HT1080 (cell line): Measurements from ENCODE around the gene SPP1. TPM values are rescaled to one million over a fixed set of nuclear protein-coding genes. Genes with fewer than 3 reads are reported as not detected.

Source experiments
- DNase-seq: peaks from one replicate; pipeline ENCODE4 v3.0.0-alpha.2; 2015; ENCODE audit warnings: low read depth
- total RNA-seq: library from RNA; depleted of rRNA; stranded (reverse); fragments of >200 nt; shearing (Covaris generic); gene quantifications from 2 replicates; pipeline ENCODE4 v1.2.3, GENCODE V29; 2014

SPP1 gene
- total RNA-seq, 1 experiment from 2014 or later = 37.1 TPM

DNA sequence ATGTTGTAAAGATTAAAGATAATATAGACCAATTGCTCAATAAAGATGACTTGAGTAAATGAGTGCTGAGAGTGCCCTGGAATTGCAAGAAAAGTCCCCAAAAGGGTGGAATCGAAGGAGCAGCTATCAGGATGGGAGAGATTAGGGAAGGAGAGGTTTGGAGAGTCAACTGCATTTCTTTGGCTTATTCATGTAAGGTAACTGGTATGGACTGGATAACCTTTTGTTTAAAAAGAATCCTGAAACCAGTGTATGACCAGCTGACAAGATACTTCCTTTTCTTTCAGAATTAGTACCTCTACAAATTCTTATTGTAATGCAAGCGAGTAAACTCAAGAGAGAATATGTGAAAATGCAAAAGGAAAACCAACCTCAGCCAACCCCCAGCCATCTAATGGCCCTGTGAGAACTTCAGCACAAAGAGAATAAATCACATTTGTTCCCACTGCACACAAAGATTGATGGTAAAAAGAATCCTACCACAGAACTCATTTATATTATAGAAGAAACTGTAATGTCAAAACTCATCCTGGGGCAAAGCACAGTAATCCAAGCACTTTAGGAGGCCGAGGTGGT is 24.5 kb upstream of the SPP1 start:
- no peak for DNase-seq

DNA sequence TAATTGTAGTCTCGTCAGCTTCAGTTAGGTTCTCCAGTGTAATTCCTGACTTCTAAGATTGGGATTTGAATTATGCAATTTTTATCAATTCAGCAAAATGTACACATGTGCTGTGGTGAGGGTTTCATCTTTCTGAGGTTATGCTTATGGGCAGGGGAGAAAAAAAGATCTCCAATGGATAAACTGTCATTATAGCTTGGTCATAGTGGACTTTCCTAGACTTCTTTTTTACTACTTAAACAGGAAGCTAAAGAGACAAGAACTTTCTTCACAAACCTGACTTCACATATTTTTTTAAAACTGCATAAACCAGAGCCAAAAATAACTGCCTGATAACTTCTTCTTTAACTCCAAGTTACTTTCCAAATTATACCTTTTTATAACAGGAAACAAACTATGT is 21.7 kb upstream of the SPP1 start:
- DNase-seq = no peak

DNA sequence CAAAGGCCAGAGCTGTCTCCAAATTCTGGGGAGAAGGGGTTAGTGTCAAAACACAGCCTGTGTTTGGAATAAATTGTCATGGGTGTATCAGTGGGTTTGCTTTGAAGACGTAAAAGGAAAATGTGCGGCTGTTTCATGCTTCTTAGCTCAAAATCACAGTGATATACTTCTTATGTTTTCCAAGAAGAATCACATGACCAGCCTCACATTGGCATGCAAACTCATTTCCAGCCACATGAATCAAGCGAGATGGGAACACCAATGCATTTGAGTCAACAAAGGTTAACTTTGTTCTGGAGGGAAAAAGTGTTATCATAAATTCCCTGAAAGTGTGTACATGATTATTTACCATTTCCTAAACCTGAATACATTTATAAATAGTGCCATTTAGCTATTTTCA is 19.0 kb upstream of the SPP1 start:
- no peak for DNase-seq

DNA sequence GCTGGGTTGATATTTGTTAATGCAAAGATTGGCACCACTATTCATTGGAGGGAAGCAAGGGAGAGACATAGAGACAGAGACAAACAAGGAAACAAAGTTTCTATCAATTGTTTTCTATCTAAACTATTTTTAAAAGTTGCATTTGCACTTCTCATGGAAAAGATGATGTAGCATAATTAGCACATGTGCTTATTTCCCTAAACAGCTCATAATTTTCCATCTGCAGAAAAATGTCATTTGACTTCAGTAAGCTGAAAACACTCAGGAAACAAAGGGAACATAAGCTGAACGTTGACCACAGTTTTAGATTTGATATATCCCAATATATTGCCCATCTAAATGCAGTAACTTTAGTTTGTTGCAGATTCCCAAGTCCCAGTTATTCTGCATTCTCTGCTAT is 18.5 kb upstream of the SPP1 start:
- no peak for DNase-seq

DNA sequence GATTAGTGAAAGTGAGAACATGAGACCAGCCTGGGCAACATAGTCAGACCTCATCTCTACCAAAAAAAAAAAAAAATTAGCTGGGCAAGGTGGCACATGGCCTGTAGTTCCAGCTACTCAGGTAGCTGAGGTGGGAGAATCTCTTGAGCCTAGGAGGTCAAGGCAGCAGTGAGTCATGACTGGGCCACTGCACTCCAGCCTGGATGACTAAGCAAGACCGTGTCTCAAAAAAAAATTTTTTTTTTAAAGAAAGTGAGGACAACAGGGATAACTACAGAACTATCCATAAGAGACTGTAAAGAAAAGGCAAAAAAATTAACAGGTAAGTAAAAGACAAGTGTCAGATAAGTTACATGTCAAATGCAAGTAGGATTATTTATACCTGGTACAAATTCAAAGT is 13.5 kb upstream of the SPP1 start:
- DNase-seq = peak; percentile 81

DNA sequence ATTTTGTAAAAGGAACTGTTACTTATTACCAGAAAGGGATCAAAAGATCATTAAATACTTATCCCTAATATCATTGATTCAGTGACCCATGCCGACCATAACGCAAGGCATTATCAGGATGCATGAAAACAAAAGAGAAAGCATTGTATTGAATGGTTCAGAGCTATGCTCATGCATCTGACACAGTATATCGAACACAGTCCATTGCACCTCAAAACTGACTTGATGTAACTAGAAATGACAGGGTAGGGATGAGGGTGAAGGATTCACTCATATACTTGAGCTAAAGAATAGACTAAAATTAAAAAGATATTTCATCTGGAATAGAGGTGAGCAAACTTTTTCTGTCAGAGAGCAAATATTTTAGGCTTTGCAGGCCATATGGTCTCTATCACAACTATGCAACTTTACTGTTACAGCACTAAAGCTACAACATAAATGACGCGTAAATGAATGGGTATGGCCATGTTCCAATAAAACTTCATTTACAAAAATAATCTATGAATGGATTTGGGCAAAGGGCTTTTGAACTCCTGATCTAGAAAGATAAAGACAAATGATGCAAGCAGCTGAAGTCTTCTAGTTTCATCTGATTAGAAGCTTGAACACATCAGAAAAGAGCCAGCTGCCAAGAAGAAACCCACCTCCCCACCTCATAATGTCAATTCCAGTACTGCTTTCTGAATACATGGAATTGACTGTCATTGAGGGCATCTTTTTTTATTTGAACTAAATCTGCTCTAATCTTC is 12.9 kb upstream of the SPP1 start:
- no peak for DNase-seq

DNA sequence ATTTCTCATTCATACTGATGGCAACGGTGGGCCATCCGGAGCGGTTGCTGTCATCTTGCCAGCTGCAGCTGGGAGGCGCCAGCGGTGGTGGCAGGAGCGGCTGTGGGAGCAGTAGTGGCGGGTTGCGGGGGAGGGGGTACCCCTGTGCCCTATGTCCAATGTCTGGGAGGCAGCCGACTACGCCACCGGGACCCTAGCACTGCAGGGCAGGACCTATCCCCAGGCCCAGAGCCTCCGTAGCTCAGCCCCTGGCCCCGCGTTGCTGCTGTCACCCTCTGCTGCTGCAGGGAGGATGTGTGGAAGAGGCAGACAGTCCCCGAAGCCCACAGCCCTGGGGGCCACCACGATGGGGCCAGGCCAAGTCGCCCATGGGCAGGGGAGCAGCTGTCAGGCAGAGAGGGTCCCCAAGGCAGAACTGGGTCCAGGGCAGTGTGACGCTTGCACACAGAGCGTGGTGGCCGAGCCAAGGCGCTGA is 10.0 kb upstream of the SPP1 start:
- no peak for DNase-seq

DNA sequence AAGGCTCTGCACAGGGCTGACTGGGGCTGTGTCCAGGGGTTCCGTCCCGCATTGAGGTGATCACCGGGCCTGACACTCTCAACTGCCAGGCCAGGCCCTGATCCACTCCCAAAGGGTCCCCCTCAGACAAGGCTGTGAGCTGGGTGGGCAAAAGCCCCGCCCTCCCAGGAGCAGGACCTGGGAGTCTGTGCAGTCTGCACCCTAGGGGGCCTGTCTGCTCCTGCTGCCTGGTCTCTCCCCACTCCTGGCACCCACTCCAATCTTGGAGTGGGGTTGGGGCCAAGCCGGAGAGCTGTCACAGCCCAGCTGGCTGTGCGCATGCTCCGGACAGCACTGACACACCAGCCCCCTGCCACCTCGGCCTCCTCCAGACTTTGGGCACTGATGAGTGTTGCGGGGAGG is 9.4 kb upstream of the SPP1 start:
- DNase-seq = no peak

DNA sequence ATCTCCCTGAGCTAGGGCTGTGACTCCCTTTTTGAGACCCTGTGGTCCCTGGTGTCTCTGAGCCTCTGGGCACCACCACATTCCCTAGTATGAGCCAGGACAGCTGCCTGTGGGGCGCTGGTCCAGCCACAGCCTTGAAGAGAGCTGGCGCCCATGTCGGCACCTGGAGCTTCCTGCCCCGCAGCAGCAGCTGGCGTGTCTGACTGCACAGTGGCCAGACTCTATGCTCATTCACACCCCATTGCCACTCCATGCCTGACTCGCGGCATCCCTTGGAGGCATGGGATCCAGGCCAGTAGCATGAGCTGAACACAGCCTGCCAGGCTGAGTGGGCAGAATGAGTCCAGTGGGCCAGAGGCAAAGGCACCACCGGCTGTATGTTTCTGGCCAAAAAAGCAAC is 8.3 kb upstream of the SPP1 start:
- DNase-seq = no peak

DNA sequence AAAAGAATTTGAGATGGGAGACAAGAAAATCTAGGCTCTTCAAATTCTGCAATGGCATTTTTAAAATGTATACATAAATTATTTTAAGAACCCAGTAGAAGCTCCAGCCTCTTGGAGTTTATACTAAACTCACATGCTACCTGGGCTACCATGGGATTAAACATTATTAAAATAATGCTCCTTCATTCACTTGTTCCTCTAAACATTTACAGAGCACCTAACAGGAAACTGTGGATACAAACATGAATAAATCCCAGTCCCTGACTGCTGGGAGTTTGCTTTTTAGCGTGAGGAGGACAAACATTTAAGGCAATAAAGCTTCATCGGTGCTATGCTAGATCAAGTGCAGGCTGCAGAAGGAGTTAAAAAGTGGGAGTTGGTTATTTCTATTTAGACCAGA is 5.4 kb upstream of the SPP1 start:
- DNase-seq = no peak

DNA sequence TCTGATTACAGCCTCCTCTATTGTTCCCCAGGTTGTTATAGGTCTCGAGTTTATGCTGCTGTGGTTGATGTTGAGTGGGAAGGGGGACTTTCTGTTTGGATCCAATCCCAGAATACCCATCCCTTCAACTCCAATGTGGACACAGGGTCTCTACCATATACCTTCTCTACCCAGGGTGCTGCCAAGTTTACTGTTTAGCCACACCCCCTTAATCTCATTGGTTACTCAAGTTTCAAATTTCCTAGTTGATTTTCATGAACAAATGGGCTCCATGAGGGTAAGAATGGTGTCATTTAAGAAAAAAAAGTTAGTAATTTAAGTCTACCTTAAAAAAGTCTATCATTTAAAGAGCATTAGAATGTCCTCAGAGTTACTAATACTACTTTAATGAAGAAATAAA is 3.6 kb upstream of the SPP1 start:
- DNase-seq = no peak

DNA sequence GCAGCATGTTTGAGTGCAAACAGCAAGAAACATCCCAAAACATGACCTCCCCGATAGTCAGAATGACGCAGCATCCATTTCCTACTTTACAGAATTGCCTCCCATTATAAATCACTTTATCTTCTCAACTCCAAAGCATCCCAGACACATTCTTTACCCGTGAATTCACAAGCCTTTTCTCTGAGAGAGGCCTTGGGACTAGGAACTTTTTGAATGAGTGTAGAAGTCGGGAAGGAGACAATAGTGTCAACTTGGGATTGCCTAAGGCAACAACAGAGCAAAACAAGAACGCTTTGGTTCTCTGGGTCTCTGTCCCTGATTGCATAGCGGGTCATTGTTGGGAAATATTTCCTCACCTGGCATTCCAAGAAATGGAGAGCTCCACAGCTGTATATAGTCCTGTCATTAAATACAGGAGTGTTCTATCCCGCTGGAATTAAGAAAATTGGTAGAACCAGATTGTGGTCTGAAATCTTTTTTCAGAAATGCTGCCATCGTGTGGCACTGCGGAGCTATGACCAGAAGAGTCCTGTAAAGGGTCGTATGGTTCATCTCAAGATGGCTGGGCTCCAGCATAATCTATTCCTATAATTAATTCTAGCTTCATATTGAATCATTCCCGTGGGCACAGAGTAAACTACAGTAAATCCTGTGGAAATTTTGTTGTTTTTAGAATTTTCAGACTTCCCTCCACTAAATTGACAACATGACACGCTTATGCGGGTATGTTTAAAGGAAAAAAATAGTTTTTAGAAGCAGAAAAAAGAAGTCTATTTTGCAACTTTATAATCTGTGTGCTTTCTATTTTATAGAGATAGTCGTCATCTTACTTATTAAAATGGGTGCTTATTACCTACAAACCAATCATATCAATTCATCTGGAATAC is 2.0 kb upstream of the SPP1 start:
- peak; percentile 81 for DNase-seq

DNA sequence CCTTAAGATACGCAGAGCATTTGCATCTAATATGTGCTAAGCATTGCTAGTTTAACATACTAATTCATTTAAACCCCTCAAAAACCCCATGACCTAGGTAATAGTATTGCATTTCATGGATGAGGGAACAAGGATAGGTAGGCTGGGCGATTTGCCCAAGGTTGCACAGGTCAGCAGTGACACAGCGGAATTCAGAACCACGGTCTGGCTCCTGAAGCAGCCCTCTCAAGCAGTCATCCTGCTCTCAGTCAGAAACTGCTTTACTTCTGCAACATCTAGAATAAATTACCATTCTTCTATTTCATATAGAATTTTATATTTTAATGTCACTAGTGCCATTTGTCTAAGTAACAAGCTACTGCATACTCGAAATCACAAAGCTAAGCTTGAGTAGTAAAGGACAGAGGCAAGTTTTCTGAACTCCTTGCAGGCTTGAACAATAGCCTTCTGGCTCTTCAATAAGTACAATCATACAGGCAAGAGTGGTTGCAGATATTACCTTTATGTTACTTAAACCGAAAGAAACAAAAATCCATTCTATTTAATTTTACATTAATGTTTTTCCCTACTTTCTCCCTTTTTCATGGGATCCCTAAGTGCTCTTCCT is 555 bp upstream of the SPP1 start:
- DNase-seq = peak; percentile 64

DNA sequence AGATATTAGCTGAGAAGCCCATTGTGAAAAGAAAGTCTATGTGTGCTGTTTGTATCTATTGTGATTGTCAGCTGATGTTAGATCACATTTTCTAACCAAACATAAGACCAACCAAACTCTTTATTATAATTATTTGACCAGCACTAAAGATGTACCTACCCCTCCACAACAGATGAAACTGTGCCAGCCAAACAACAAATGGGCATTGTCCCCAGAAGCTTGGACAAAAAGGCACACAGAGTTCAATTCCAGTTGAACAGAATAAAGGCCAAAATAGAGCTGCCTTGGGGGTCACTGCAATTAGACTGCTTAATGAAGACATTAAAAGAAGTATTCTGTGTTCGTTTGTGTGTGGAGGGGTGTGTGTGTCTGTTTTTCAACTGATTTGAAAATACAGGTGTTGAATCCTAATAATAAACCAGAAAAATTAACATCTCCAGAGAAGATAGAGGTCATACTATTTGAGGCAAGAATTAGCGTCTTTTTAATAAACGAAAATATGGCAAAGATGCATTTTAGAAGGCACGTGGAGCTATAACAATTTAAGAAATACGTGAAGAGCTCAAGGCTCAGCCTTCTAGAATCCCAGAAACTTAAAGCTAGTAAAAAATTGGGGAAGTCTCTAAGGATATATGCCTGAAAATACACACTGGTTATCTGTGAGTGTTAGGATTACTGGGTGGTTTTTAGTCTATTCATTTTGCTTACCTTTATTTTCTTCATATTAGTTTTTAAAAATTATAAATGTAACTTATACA is 2.2 kb downstream of the SPP1 start:
- DNase-seq = no peak

DNA sequence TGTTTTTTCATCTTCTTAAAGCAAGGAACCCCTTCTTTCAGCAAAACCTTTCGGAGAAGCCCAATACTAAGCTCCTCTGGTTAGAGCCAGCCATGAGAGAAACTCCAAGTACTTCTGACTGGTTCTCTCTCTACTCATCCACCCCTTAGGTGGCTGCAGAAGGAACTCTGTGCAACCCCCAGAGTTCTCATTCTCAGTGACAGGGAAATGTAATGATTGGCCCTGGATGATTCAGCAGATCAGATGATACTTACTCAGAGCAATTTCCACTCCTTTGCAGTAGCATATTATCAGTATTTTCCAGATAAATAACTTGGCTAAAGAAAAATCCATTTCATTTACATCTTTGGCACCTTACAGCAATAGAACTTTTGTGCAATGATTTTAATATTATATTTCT is 3.2 kb downstream of the SPP1 start:
- DNase-seq = peak; percentile 52

DNA sequence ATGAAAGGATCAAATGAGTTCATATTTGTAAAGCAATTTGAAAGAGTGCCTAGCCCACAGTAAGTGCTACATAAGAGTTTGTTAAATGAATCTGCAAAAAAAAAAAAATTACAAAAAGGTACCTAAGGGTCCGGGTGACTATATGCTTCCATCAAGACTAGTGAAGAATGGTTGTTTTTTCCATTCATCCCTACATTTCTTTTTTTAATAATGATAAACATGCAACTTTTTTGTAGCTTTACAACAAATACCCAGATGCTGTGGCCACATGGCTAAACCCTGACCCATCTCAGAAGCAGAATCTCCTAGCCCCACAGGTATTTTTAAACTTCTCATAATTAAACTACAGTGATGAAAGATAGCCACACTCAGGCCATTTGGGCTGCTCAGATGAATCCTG is 4.3 kb downstream of the SPP1 start:
- DNase-seq = no peak

DNA sequence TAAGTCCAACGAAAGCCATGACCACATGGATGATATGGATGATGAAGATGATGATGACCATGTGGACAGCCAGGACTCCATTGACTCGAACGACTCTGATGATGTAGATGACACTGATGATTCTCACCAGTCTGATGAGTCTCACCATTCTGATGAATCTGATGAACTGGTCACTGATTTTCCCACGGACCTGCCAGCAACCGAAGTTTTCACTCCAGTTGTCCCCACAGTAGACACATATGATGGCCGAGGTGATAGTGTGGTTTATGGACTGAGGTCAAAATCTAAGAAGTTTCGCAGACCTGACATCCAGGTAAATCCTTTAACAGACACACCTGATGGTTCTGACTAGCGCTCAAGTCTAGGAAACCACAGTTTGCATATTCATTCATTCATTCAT is 6.0 kb downstream of the SPP1 start:
- no peak for DNase-seq

DNA sequence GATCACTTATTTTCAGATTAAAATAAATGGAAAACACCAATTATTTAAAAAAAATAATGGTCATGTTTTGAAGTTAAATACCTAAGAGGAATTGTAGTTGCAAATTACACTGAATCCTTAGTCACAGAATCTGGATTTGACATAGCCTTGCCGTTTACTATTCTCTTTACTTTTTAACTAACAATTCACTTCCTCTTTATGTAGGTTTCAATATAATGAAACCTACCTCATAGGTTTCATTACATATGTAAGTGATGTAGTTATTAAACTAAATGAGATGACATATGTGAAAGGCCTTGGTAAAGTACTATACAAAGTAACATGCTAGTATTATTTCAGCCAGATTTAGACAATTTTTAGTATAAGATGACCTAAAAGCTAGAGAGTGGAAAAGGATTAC is 6.5 kb downstream of the SPP1 start:
- DNase-seq = no peak

DNA sequence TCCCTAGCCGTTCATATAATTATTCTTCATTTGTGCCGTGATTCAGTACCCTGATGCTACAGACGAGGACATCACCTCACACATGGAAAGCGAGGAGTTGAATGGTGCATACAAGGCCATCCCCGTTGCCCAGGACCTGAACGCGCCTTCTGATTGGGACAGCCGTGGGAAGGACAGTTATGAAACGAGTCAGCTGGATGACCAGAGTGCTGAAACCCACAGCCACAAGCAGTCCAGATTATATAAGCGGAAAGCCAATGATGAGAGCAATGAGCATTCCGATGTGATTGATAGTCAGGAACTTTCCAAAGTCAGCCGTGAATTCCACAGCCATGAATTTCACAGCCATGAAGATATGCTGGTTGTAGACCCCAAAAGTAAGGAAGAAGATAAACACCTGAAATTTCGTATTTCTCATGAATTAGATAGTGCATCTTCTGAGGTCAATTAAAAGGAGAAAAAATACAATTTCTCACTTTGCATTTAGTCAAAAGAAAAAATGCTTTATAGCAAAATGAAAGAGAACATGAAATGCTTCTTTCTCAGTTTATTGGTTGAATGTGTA is 7.0 kb downstream of the SPP1 start:
- DNase-seq = peak; percentile 23

DNA sequence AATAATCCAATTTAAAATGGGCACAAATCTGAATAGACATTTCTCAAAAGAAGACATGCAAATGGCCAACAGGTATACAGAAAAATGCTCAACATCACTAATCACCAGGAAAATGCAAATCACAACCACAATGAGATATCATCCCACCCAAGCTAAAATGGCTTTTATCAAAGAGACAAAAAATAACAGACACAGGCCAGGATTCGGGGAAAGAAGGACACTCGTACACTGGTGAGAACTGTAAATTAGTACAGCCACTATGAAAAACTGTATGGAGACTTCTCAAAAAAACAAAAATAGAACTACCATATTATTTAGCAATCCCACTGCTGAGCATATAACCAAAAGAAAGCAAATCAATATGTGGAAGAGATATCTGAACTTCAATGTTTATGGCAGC is 8.5 kb downstream of the SPP1 start:
- DNase-seq = no peak
